ENCODE data around the gene SLC27A3. TPM values are rescaled to one million over a fixed set of nuclear protein-coding genes. Genes with fewer than 3 reads are reported as not detected.

Gene SLC27A3
- total and polyA plus RNA-seq, 2 donors from 2014 or later, result 36.9 to 54.0 TPM

DNA sequence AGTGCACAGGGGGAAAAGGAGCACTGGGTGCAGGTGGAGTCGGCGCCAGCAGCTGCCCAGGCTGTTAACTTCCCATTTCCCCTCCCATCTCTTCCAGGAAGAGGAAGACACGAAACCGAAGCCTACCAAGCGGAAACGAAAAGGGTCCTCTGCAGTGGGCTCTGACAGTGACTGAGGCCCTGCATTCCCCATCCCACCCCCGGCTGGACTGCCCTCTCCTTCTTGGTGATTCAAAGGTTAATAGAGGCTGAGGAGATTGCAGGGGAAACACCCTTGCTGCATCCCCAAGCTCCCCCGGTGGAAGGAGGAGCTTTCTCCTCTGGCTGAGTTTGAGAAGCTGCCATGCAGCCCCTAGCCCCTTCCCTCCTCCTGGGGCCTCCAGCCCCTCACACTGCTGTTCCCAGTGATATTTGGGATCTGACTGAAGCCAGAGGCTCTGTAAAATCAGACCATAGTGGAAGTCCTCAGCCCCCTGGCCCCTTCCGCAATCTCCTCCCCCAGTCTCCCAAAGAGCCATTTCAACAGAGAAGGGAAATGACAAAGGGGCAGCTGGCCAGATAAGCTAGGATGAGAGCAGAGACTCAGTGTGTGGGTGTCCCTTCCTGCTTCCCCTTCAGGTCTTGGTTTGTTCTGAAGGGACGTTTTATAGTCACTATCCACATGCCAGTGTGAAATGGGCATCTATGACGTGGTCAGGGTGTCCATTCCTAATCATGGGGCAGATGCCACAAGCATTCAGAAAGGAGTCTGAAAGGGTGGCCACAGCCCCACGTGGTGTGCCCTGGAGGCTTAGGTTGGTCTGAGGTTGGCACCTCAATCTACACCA is 1.9 kb upstream of the SLC27A3 start:
- H3K36me3 ChIP-seq (ENCODE audit: control insufficient read depth in 2 of 3, insufficient read depth in 3 of 3, low read length in 3 of 3), result peaks cover 2 to 27% (median 8%) of the 10 kb centered on the region in 3 donors

DNA sequence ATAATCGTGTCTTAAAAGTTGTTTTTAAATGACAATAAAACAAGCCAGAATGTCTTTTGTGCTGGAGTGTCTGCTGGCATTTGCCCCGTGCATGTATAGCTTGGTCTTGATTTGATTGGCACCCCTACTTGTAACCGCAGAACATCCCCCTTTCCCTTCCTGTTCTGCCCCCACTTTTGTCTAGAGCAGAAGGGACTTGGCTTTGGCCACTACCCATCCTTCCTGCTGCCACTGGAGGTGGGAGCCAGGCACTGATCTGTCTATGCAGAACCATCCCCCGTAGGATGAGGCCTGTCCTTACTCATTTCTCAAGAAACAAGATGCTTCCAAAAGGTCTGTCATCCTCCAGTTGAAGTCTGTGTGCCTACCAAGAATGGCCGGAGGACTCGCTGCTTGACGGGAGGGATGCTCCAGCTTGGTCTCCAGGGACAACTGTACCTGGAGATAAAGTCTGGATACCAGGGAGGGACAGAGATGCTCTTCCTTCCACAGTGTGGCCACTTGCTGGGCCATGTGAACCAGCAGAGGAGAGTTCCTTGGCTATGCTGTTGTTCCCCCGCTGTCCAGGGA is 1.1 kb upstream of the SLC27A3 start:
- no peak for DNase-seq
- no peak for FAIRE-seq
- TF ChIP-seq, protein P1, sequence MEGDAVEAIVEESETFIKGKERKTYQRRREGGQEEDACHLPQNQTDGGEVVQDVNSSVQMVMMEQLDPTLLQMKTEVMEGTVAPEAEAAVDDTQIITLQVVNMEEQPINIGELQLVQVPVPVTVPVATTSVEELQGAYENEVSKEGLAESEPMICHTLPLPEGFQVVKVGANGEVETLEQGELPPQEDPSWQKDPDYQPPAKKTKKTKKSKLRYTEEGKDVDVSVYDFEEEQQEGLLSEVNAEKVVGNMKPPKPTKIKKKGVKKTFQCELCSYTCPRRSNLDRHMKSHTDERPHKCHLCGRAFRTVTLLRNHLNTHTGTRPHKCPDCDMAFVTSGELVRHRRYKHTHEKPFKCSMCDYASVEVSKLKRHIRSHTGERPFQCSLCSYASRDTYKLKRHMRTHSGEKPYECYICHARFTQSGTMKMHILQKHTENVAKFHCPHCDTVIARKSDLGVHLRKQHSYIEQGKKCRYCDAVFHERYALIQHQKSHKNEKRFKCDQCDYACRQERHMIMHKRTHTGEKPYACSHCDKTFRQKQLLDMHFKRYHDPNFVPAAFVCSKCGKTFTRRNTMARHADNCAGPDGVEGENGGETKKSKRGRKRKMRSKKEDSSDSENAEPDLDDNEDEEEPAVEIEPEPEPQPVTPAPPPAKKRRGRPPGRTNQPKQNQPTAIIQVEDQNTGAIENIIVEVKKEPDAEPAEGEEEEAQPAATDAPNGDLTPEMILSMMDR (IDR thresholded peaks at IDR 0.05; ENCODE audit: borderline replicate concordance, extremely low read depth, insufficient read depth), result no peak
- intact Hi-C loops (cut with DNase I), result no loop called here
- Histone ChIP-seq H3K27ac (ENCODE audit: low read depth in 2 of 2, low read length in 2 of 2) (peak overlapping the region; percentile 53 to 85), H3K9ac (ENCODE audit: low read length in 3 of 3) (no peak overlapping the region), H3K4me1 (ENCODE audit: control insufficient read depth in 2 of 3, insufficient read depth in 2 of 3, low read depth in 1 of 3, low read length in 3 of 3) (peaks cover 0 to 38% (median 23%) of the 10 kb centered on the region in 3 donors), H3K36me3 (ENCODE audit: control insufficient read depth in 2 of 3, insufficient read depth in 3 of 3, low read length in 3 of 3) (peaks cover 2 to 19% (median 8%) of the 10 kb centered on the region in 3 donors), H3K9me3 (ENCODE audit: control insufficient read depth in 2 of 3, insufficient read depth in 1 of 3, low read length in 3 of 3) (no peaks in the 10 kb centered on the region), H3K27me3 (ENCODE audit: control insufficient read depth, insufficient read depth, low read length) (no peaks in the 10 kb centered on the region), H3K4me3 (ENCODE audit: low read length in 3 of 3) (no peak overlapping the region)

More for the DNA sequence above, 1.9 kb upstream of the SLC27A3 start:
- peaks cover 0 to 38% (median 23%) of the 10 kb centered on the region in 3 donors for H3K4me1 ChIP-seq (ENCODE audit: control insufficient read depth in 2 of 3, insufficient read depth in 2 of 3, low read depth in 1 of 3, low read length in 3 of 3)
- H3K27ac ChIP-seq (ENCODE audit: low read depth in 2 of 2, low read length in 2 of 2), result peak overlapping the region in 1 of 2 donors; percentile 64
- intact Hi-C loops (cut with DNase I), result no loop called here
- no peak overlapping the region for H3K4me3 ChIP-seq (ENCODE audit: low read length in 3 of 3)
- TF ChIP-seq, protein P1 (IDR thresholded peaks at IDR 0.05; ENCODE audit: borderline replicate concordance, extremely low read depth, insufficient read depth), result no peak
- no peak for FAIRE-seq
- H3K9me3 ChIP-seq (ENCODE audit: control insufficient read depth in 2 of 3, insufficient read depth in 1 of 3, low read length in 3 of 3), result no peaks in the 10 kb centered on the region
- no peaks in the 10 kb centered on the region for H3K27me3 ChIP-seq (ENCODE audit: control insufficient read depth, insufficient read depth, low read length)
- H3K9ac ChIP-seq (ENCODE audit: low read length in 3 of 3), result no peak overlapping the region
- peak in 2 of 5 donors; percentile 41 to 54 for DNase-seq

DNA sequence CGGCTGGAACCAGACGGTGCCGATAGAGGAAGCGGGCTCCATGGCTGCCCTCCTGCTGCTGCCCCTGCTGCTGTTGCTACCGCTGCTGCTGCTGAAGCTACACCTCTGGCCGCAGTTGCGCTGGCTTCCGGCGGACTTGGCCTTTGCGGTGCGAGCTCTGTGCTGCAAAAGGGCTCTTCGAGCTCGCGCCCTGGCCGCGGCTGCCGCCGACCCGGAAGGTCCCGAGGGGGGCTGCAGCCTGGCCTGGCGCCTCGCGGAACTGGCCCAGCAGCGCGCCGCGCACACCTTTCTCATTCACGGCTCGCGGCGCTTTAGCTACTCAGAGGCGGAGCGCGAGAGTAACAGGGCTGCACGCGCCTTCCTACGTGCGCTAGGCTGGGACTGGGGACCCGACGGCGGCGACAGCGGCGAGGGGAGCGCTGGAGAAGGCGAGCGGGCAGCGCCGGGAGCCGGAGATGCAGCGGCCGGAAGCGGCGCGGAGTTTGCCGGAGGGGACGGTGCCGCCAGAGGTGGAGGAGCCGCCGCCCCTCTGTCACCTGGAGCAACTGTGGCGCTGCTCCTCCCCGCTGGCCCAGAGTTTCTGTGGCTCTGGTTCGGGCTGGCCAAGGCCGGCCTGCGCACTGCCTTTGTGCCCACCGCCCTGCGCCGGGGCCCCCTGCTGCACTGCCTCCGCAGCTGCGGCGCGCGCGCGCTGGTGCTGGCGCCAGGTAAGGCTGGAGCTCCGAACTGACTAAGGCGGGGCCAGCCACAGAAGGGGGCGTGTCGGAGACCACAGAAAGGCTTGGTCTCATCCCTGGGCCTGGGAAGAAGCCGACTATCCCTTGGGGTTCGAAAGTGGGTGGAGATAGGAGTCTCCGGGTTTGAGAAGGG is 486 bp downstream of the SLC27A3 start:
- peaks cover 0 to 47% (median 17%) of the 10 kb centered on the region in 3 donors for H3K4me1 ChIP-seq (ENCODE audit: control insufficient read depth in 2 of 3, insufficient read depth in 2 of 3, low read depth in 1 of 3, low read length in 3 of 3)
- no peak for FAIRE-seq

More for the DNA sequence above, 486 bp downstream of the SLC27A3 start:
- Histone ChIP-seq H3K4me3 (ENCODE audit: low read length in 3 of 3) (peak overlapping the region; percentile 58 to 76 (median 68)), H3K27ac (ENCODE audit: low read depth in 2 of 2, low read length in 2 of 2) (peak overlapping the region; percentile 53 to 85), H3K36me3 (ENCODE audit: control insufficient read depth in 2 of 3, insufficient read depth in 3 of 3, low read length in 3 of 3) (peaks cover 0 to 10% (median 8%) of the 10 kb centered on the region in 3 donors), H3K9me3 (ENCODE audit: control insufficient read depth in 2 of 3, insufficient read depth in 1 of 3, low read length in 3 of 3) (no peaks in the 10 kb centered on the region), H3K9ac (ENCODE audit: low read length in 3 of 3) (peak overlapping the region in 2 of 3 donors; percentile 42 to 71), H3K27me3 (ENCODE audit: control insufficient read depth, insufficient read depth, low read length) (no peaks in the 10 kb centered on the region)
- intact Hi-C loops (cut with DNase I), result no loop called here
- DNase-seq, result peak; percentile 89 to 93 (median 92)
- TF ChIP-seq, protein P1 (IDR thresholded peaks at IDR 0.05; ENCODE audit: borderline replicate concordance, extremely low read depth, insufficient read depth), result no peak

All from kidney (tissue), 14 donors.